Lung (tissue), 12 donors: ENCODE results near the gene KDM5B. TPM values are rescaled to one million over a fixed set of nuclear protein-coding genes. Genes with fewer than 3 reads are reported as not detected.

Source experiments
- ATAC-seq: fragments of 200-7000 bp; cut with Tn5 transposase; one replicate; pipeline ENCODE4 v1.9.1; 2020; ENCODE audit warnings: moderate number of reproducible peaks; ENCODE audit not compliant: insufficient read depth, low FRiP score
- DNase-seq, 3 donors: peaks; one replicate each; pipeline ENCODE4 v3.0.0-alpha.2; 2013 to 2017
- H3K27ac ChIP-seq, 2 donors: one replicate each; pipeline ENCODE4 v1.5.1; 2013; ENCODE audit warnings: mild to moderate bottlenecking in 2 of 2, moderate library complexity in 2 of 2, control low read depth in 1 of 2, inconsistent platforms in 1 of 2, low read depth in 1 of 2, low read length in 1 of 2
- H3K27me3 ChIP-seq, 3 donors: one replicate each; pipeline ENCODE4 v1.5.1; 2013; ENCODE audit warnings: low read length in 2 of 3; ENCODE audit not compliant: control insufficient read depth in 3 of 3, insufficient read depth in 3 of 3
- H3K36me3 ChIP-seq, 4 donors: one replicate each; pipeline ENCODE4 v1.5.1; 2013; ENCODE audit warnings: low read length in 4 of 4, mild to moderate bottlenecking in 1 of 4, moderate library complexity in 1 of 4; ENCODE audit not compliant: control insufficient read depth in 4 of 4, insufficient read depth in 4 of 4
- H3K4me1 ChIP-seq, 5 donors: one replicate each; pipeline ENCODE4 v1.5.1; 2013; ENCODE audit warnings: low read length in 5 of 5, mild to moderate bottlenecking in 2 of 5, moderate library complexity in 1 of 5; ENCODE audit not compliant: control insufficient read depth in 5 of 5, insufficient read depth in 5 of 5
- H3K4me3 ChIP-seq: one replicate; pipeline ENCODE4 v1.5.1; 2013; ENCODE audit warnings: mild to moderate bottlenecking, control low read depth, moderate library complexity
- H3K9ac ChIP-seq, 2 donors: one replicate each; pipeline ENCODE4 v1.5.1; 2013; ENCODE audit warnings: low read length in 2 of 2, control low read depth in 1 of 2; ENCODE audit not compliant: insufficient read depth in 1 of 2
- H3K9me3 ChIP-seq, 4 donors: one replicate each; pipeline ENCODE4 v1.5.1; 2013; ENCODE audit warnings: low read length in 3 of 4, mild to moderate bottlenecking in 1 of 4, moderate library complexity in 1 of 4; ENCODE audit not compliant: control insufficient read depth in 4 of 4, insufficient read depth in 3 of 4
- CTCF ChIP-seq: IDR thresholded peaks from 2 replicates; pipeline ENCODE4 v1.5.1; 2012; ENCODE audit warnings: mild to moderate bottlenecking; ENCODE audit errors: control extremely low read depth, extremely low read depth
- WGBS, 2 donors: extraction: QIAGEN DNeasy Blood & Tissue Kit; methylation state at CpG; one replicate each; pipeline ENCODE4 v1.1.7; 2013; 5-methylcytosine and 5-hydroxymethylcytosine counted together
- polyA plus RNA-seq, 2 donors: library from polyadenylated mRNA; stranded (reverse); fragments of 200-250 nt; gene quantifications; one replicate each; pipeline ENCODE4 v1.2.1, GENCODE V29; 2013
- total RNA-seq, 2 donors: library from RNA; depleted of rRNA in 1 of 2; stranded (reverse); fragments of >200 nt in 1 of 2; gene quantifications; one replicate each; pipeline ENCODE4 v1.2.1, GENCODE V29; 2014 to 2021
- donor health status: control.
- donor health status: control.
- donor health status: Bipolar disorder and iron deficiency.
- donor health status: healthy.
- donor health status: DM: yes; HTN: yes; CAD: no.

KDM5B gene
- total and polyA plus RNA-seq, 4 donors = 11.2 to 247 (median 31.6) TPM

GRCh38 chr1:202694314-202694713, 113.9 kb downstream of the KDM5B start:
- TF ChIP-seq CTCF = no peak
- H3K4me3 ChIP-seq = no peak overlapping the region
- H3K36me3 ChIP-seq = no peaks in the 10 kb centered on the region
- DNase-seq (no peak), ATAC-seq (no peak)
- H3K9me3 ChIP-seq = no peaks in the 10 kb centered on the region
- H3K27ac ChIP-seq = no peak overlapping the region
- 62 to 70% methylated on average over 5 of the region's 5 CpGs for WGBS, 2 donors
- H3K27me3 ChIP-seq = peaks cover 0 to 4% (median 2%) of the 10 kb centered on the region in 3 donors
- H3K9ac ChIP-seq = no peak overlapping the region
- no peaks in the 10 kb centered on the region for H3K4me1 ChIP-seq

- DNase-seq (peak; percentile 81 to 89 (median 82)), ATAC-seq (peak; percentile 80)
- H3K27me3 ChIP-seq = peaks cover 0 to 4% (median 2%) of the 10 kb centered on the region in 3 donors
- H3K36me3 ChIP-seq = no peaks in the 10 kb centered on the region
- TF ChIP-seq CTCF = peak; percentile 18
- no peak overlapping the region for H3K4me3 ChIP-seq
- H3K27ac ChIP-seq = no peak overlapping the region
- 34 to 35% methylated on average over 3 of the region's 3 CpGs for WGBS, 2 donors
- H3K4me1 ChIP-seq = no peaks in the 10 kb centered on the region
- H3K9me3 ChIP-seq = no peaks in the 10 kb centered on the region
- no peak overlapping the region for H3K9ac ChIP-seq
Measured at GRCh38 chr1:202692959-202693555, 115.2 kb downstream of the KDM5B start.

GRCh38 chr1:202691816-202692215, 116.4 kb downstream of the KDM5B start:
- TF ChIP-seq CTCF = no peak
- 50% methylated on average over 2 of the region's 2 CpGs for WGBS, 2 donors
- Histone ChIP-seq H3K9me3 (no peaks in the 10 kb centered on the region), H3K27me3 (peaks cover 0 to 4% (median 2%) of the 10 kb centered on the region in 3 donors), H3K27ac (no peak overlapping the region), H3K36me3 (no peaks in the 10 kb centered on the region), H3K9ac (no peak overlapping the region), H3K4me1 (no peaks in the 10 kb centered on the region), H3K4me3 (no peak overlapping the region)
- ATAC-seq = no peak
- no peak for DNase-seq
